Measurements from ENCODE around the gene HOXD1. TPM values are rescaled to one million over a fixed set of nuclear protein-coding genes. Genes with fewer than 3 reads are reported as not detected.

Gene HOXD1
- total and polyA plus RNA-seq, 2 donors (not counting 3 experiments of a cell fraction or from before 2014, with no cell fraction given) = 6.6 to 10.4 TPM

- no peak overlapping the region for H3K9ac ChIP-seq (replicated peaks; ENCODE audit: extremely low read depth, insufficient read depth, low read length)
- intact Hi-C loops (cut with micrococcal nuclease) (loop anchor here (5.0 kb wide), 2 partner anchors 98 to 468 kb away; no protein-coding TSS in a partner anchor), dilution Hi-C loops (cut with MboI; ENCODE audit: extremely low pct_ligation_motif_present, low sequenced_read_pairs) (no loop called here)
- no peak for TF ChIP-seq EZH2 (IDR thresholded peaks at IDR 0.05; ENCODE audit: borderline replicate concordance, low read depth, low read length, severe bottlenecking)
- no peak for TF ChIP-seq JUN (IDR thresholded peaks at IDR 0.05; ENCODE audit: borderline replicate concordance, insufficient read depth, insufficient read length, low read depth)
- no peak for TF ChIP-seq MYC (IDR thresholded peaks at IDR 0.05; ENCODE audit: low read depth, low read length)
- no peak for TF ChIP-seq POLR2AphosphoS5 (IDR thresholded peaks at IDR 0.05; ENCODE audit: insufficient read depth, low read depth, low read length)
- TF ChIP-seq MAX (IDR thresholded peaks at IDR 0.05; ENCODE audit: insufficient read depth, insufficient read length) = no peak
- TF ChIP-seq CTCF (IDR thresholded peaks at IDR 0.05; ENCODE audit: extremely low read depth in 1 of 2, insufficient read depth in 1 of 2, low read depth in 1 of 2, low read length in 2 of 2) = no peak
- TF ChIP-seq POLR2A (IDR thresholded peaks at IDR 0.05; ENCODE audit: low read depth, low read length) = no peak
- no peak for TF ChIP-seq FOS (IDR thresholded peaks at IDR 0.05; ENCODE audit: borderline replicate concordance, insufficient read depth, low read length)
- TF ChIP-seq GATA2 (IDR thresholded peaks at IDR 0.05; ENCODE audit: insufficient read depth, insufficient read length, low read depth, low read length) = no peak
- POLR2A ChIA-PET = no interaction called here
- peaks cover 4% of the 10 kb centered on the region for H3K79me2 ChIP-seq (ENCODE audit: control insufficient read depth, insufficient read depth, low read length)
- no peak overlapping the region for H2AFZ ChIP-seq (ENCODE audit: low read depth, low read length)
- CTCF ChIA-PET = interaction anchor here (1.1 to 6.6 kb wide), 3 partner anchors 10 to 370 kb away, joined by 3 to 59 read pairs (median 3); no protein-coding TSS in a partner anchor
- no peaks in the 10 kb centered on the region for H3K9me3 ChIP-seq (replicated peaks; ENCODE audit: control insufficient read depth, insufficient read depth, low read length)
- H3K4me1 ChIP-seq (ENCODE audit: control insufficient read depth, extremely low read depth, insufficient read depth, low read length) = peaks cover 17% of the 10 kb centered on the region
- no peaks in the 10 kb centered on the region for H4K20me1 ChIP-seq (replicated peaks; ENCODE audit: control insufficient read depth, extremely low read depth, insufficient read depth, low read length)
- no peak for DNase-seq (ENCODE audit: low read depth, low spot score)
- no peaks in the 10 kb centered on the region for H3K36me3 ChIP-seq (ENCODE audit: control insufficient read depth in 2 of 2, extremely low read depth in 1 of 2, insufficient read depth in 2 of 2, low read length in 2 of 2)
- no peak for FAIRE-seq
- no TSS peak for BruUV-seq (replicated peaks)
- H3K9me1 ChIP-seq (replicated peaks; ENCODE audit: control insufficient read depth, extremely low read depth, insufficient read depth, low read length) = no peaks in the 10 kb centered on the region
- no peak overlapping the region for H3K27ac ChIP-seq (ENCODE audit: insufficient read depth, low read depth, low read length)
- no peaks in the 10 kb centered on the region for H3K27me3 ChIP-seq (ENCODE audit: control insufficient read depth in 2 of 2, insufficient read depth in 2 of 2, low read length in 2 of 2)
- no peak overlapping the region for H3K4me2 ChIP-seq (ENCODE audit: insufficient read depth, low read length)
- H3K4me3 ChIP-seq (replicated peaks in 1 of 3; ENCODE audit: insufficient read depth in 1 of 3, low read depth in 1 of 3, low read length in 3 of 3) = no peak overlapping the region
These were observed 3.7 kb upstream of the HOXD1 start for GRCh38 chr2:176184749-176185148.

Measured in endothelial cell of umbilical vein (primary cell).